Measurements from ENCODE around the gene EHD4.

EHD4 gene

GRCh38 chr15:41934843-41935242 lies 37.5 kb downstream of the EHD4 start:
- TF ChIP-seq, protein P1, sequence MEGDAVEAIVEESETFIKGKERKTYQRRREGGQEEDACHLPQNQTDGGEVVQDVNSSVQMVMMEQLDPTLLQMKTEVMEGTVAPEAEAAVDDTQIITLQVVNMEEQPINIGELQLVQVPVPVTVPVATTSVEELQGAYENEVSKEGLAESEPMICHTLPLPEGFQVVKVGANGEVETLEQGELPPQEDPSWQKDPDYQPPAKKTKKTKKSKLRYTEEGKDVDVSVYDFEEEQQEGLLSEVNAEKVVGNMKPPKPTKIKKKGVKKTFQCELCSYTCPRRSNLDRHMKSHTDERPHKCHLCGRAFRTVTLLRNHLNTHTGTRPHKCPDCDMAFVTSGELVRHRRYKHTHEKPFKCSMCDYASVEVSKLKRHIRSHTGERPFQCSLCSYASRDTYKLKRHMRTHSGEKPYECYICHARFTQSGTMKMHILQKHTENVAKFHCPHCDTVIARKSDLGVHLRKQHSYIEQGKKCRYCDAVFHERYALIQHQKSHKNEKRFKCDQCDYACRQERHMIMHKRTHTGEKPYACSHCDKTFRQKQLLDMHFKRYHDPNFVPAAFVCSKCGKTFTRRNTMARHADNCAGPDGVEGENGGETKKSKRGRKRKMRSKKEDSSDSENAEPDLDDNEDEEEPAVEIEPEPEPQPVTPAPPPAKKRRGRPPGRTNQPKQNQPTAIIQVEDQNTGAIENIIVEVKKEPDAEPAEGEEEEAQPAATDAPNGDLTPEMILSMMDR (IDR thresholded peaks at IDR 0.05; ENCODE audit: borderline replicate concordance, extremely low read depth, low read length, poor library complexity, severe bottlenecking), result no peak
- no peak for TF ChIP-seq EZH2 (IDR thresholded peaks at IDR 0.05; ENCODE audit: borderline replicate concordance, low read depth, low read length, severe bottlenecking)
- peak overlapping the region; percentile 73 for H3K27ac ChIP-seq (ENCODE audit: low read length)
- H4K20me1 ChIP-seq (ENCODE audit: insufficient read depth, low read length), result no peaks in the 10 kb centered on the region

DNA sequence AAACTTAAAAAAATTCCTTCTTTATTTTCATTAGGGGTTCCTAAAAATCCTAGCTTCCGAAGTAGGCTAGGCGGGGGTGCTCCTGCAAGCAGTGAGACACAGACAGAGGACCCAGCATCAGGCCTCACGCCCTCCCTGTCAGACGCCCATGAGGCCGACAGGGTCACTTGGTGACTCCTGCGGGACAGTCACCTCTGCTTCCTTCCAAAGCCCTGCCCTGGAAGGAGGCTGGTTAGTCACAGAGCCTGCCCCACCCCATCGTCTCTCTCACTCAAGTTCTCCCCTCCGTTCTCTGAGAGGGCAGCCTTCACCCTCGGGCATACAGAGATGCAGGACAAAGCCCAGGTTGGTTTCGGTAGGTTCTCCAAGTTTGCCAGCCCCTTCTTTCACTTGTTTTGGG lies 38.6 kb downstream of the EHD4 start:
- H3K9ac ChIP-seq (ENCODE audit: low read depth, low read length), result 0 out of 2 replicates have a peak overlapping the region, but pooled peaks have one; percentile 21

More at GRCh38 chr15:41934843-41935242, 37.5 kb downstream of the EHD4 start:
- DNase-seq (peak; percentile 86), ATAC-seq (ENCODE audit: insufficient read depth, low read depth) (peak; percentile 100)
- H3K36me3 ChIP-seq (ENCODE audit: insufficient read depth, low read length), result no peaks in the 10 kb centered on the region
- H3K4me2 ChIP-seq (ENCODE audit: insufficient read depth, low read length), result peak overlapping the region; percentile 39; the same call in 1 of the 2 replicates
- H3K79me2 ChIP-seq (ENCODE audit: insufficient read depth, low read length), result no peaks in the 10 kb centered on the region
- H3K4me3 ChIP-seq (ENCODE audit: low read depth in 1 of 2, low read length in 2 of 2), result no peak overlapping the region
- no peaks in the 10 kb centered on the region for H3K27me3 ChIP-seq (ENCODE audit: insufficient read depth, low read length, poor library complexity)
- H2AFZ ChIP-seq (ENCODE audit: low read depth, low read length), result peak overlapping the region; percentile 52
- peak overlapping the region; percentile 21; the same call in 1 of the 2 replicates for H3K9ac ChIP-seq (ENCODE audit: low read depth, low read length)
- H3K4me1 ChIP-seq (ENCODE audit: insufficient read depth, low read length), result peaks cover 20% of the 10 kb centered on the region
- no peaks in the 10 kb centered on the region for H3K9me3 ChIP-seq (ENCODE audit: insufficient read depth, low read length, severe bottlenecking)

DNA sequence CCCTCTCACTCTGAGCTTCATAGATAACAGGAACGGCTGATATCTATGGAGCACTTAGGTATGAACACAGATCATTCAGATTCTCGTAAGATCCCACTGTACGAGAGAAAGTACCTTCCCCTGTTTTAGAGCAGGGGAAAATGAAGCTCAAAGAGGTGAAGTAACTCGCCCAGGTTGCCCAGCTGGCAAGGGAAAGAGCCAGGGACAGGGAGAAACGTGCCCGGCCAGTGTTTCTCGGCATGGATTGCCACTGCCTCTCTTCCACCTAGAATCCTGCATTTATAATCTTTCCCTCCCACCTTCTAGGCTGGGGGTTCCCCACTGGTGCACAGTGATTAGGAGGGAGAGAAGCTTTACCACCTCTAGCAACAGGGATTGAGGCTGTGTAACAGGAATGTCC lies 39.0 kb downstream of the EHD4 start:
- Histone ChIP-seq H3K27ac (ENCODE audit: low read length) (no peak overlapping the region), H3K4me1 (ENCODE audit: insufficient read depth, low read length) (peaks cover 20% of the 10 kb centered on the region), H3K4me2 (ENCODE audit: insufficient read depth, low read length) (no peak overlapping the region), H3K9ac (ENCODE audit: low read depth, low read length) (no peak overlapping the region), H3K4me3 (ENCODE audit: low read depth in 1 of 2, low read length in 2 of 2) (no peak overlapping the region), H3K9me3 (ENCODE audit: insufficient read depth, low read length, severe bottlenecking) (no peaks in the 10 kb centered on the region), H2AFZ (ENCODE audit: low read depth, low read length) (no peak overlapping the region), H3K36me3 (ENCODE audit: insufficient read depth, low read length) (no peaks in the 10 kb centered on the region), H3K27me3 (ENCODE audit: insufficient read depth, low read length, poor library complexity) (no peaks in the 10 kb centered on the region), H3K79me2 (ENCODE audit: insufficient read depth, low read length) (no peaks in the 10 kb centered on the region), H4K20me1 (ENCODE audit: insufficient read depth, low read length) (no peaks in the 10 kb centered on the region)
- ATAC-seq (ENCODE audit: insufficient read depth, low read depth), result no peak
- no peak for DNase-seq
- TF ChIP-seq, protein P1 (IDR thresholded peaks at IDR 0.05; ENCODE audit: borderline replicate concordance, extremely low read depth, low read length, poor library complexity, severe bottlenecking), result no peak
- no peak for TF ChIP-seq EZH2 (IDR thresholded peaks at IDR 0.05; ENCODE audit: borderline replicate concordance, low read depth, low read length, severe bottlenecking)

More for the DNA sequence above, 38.6 kb downstream of the EHD4 start:
- H3K9me3 ChIP-seq (ENCODE audit: insufficient read depth, low read length, severe bottlenecking), result no peaks in the 10 kb centered on the region
- no peaks in the 10 kb centered on the region for H3K79me2 ChIP-seq (ENCODE audit: insufficient read depth, low read length)
- ATAC-seq (ENCODE audit: insufficient read depth, low read depth), result no peak
- peaks cover 20% of the 10 kb centered on the region for H3K4me1 ChIP-seq (ENCODE audit: insufficient read depth, low read length)
- no peak for DNase-seq
- TF ChIP-seq EZH2 (IDR thresholded peaks at IDR 0.05; ENCODE audit: borderline replicate concordance, low read depth, low read length, severe bottlenecking), result no peak
- TF ChIP-seq, protein P1 (IDR thresholded peaks at IDR 0.05; ENCODE audit: borderline replicate concordance, extremely low read depth, low read length, poor library complexity, severe bottlenecking), result no peak
- peak overlapping the region; percentile 36; the same call in 1 of the 2 replicates for H3K27ac ChIP-seq (ENCODE audit: low read length)
- no peak overlapping the region for H3K4me3 ChIP-seq (ENCODE audit: low read depth in 1 of 2, low read length in 2 of 2)
- H2AFZ ChIP-seq (ENCODE audit: low read depth, low read length), result peak overlapping the region; percentile 21; the same call in 1 of the 2 replicates
- no peak overlapping the region for H3K4me2 ChIP-seq (ENCODE audit: insufficient read depth, low read length)
- no peaks in the 10 kb centered on the region for H4K20me1 ChIP-seq (ENCODE audit: insufficient read depth, low read length)
- H3K27me3 ChIP-seq (ENCODE audit: insufficient read depth, low read length, poor library complexity), result no peaks in the 10 kb centered on the region
- H3K36me3 ChIP-seq (ENCODE audit: insufficient read depth, low read length), result no peaks in the 10 kb centered on the region

Measured in DND-41 (cell line).